ENCODE data around the gene SH3GL3. TPM values are rescaled to one million over a fixed set of nuclear protein-coding genes. Genes with fewer than 3 reads are reported as not detected.

The SH3GL3 gene
- total and polyA plus RNA-seq, 8 donors: 0.56 to 3.3 (median 1.4) TPM; not detected in 4

GRCh38 chr15:83458381-83458780, 11.2 kb downstream of the SH3GL3 start:
- no peaks in the 10 kb centered on the region for H3K4me1 ChIP-seq
- TF ChIP-seq POLR2AphosphoS5 (IDR thresholded peaks at IDR 0.05) (no peak), POLR2A (IDR thresholded peaks at IDR 0.05) (no peak), CTCF (IDR thresholded peaks at IDR 0.05) (no peak), EP300 (IDR thresholded peaks at IDR 0.05) (no peak)
- no peak overlapping the region for H3K27ac ChIP-seq
- peaks cover 0 to 6% (median 0%) of the 10 kb centered on the region in 3 donors for H3K27me3 ChIP-seq
- H3K36me3 ChIP-seq: no peaks in the 10 kb centered on the region
- no peak for DNase-seq
- intact Hi-C loops (cut with DNase I; ENCODE audit: low total_unique reads): no loop called here
- H3K9me3 ChIP-seq: no peaks in the 10 kb centered on the region
- 70 to 85% (median 83%) methylated on average over 3 of the region's 3 CpGs for WGBS, 5 donors
- H3K4me3 ChIP-seq: no peak overlapping the region

GRCh38 chr15:83462026-83462425, 14.9 kb downstream of the SH3GL3 start:
- no peak overlapping the region for H3K4me3 ChIP-seq
- H3K9me3 ChIP-seq: no peaks in the 10 kb centered on the region
- WGBS, 5 donors: 84 to 92% (median 86%) methylated on average over 3 of the region's 3 CpGs
- intact Hi-C loops (cut with DNase I; ENCODE audit: low total_unique reads): no loop called here
- H3K36me3 ChIP-seq: no peaks in the 10 kb centered on the region
- peaks cover 0 to 4% (median 0%) of the 10 kb centered on the region in 3 donors for H3K27me3 ChIP-seq
- no peak for DNase-seq
- no peak for TF ChIP-seq POLR2A (IDR thresholded peaks at IDR 0.05)
- TF ChIP-seq EP300 (IDR thresholded peaks at IDR 0.05): no peak
- TF ChIP-seq POLR2AphosphoS5 (IDR thresholded peaks at IDR 0.05): no peak
- TF ChIP-seq CTCF (IDR thresholded peaks at IDR 0.05): no peak
- no peaks in the 10 kb centered on the region for H3K4me1 ChIP-seq
- no peak overlapping the region for H3K27ac ChIP-seq

- TF ChIP-seq POLR2AphosphoS5 (IDR thresholded peaks at IDR 0.05): no peak
- no peak for TF ChIP-seq EP300 (IDR thresholded peaks at IDR 0.05)
- Histone ChIP-seq H3K4me1 (no peaks in the 10 kb centered on the region), H3K4me3 (no peak overlapping the region), H3K27ac (no peak overlapping the region), H3K9me3 (no peaks in the 10 kb centered on the region), H3K36me3 (no peaks in the 10 kb centered on the region), H3K27me3 (no peaks in the 10 kb centered on the region)
- no peak for DNase-seq
- WGBS, 5 donors: 11 to 30% (median 17%) methylated on average over 4 of the region's 4 CpGs
- intact Hi-C loops (cut with DNase I; ENCODE audit: low total_unique reads): no loop called here
Measured at GRCh38 chr15:83462953-83463433, 15.9 kb downstream of the SH3GL3 start.

GRCh38 chr15:83470887-83471286, 23.7 kb downstream of the SH3GL3 start:
- no peak for TF ChIP-seq POLR2AphosphoS5 (IDR thresholded peaks at IDR 0.05)
- TF ChIP-seq EP300 (IDR thresholded peaks at IDR 0.05): no peak
- TF ChIP-seq POLR2A (IDR thresholded peaks at IDR 0.05): no peak
- no peak for TF ChIP-seq CTCF (IDR thresholded peaks at IDR 0.05)
- no peak overlapping the region for H3K4me3 ChIP-seq

GRCh38 chr15:83471307-83471866, 24.2 kb downstream of the SH3GL3 start:
- no peak overlapping the region for H3K27ac ChIP-seq
- H3K9me3 ChIP-seq: no peaks in the 10 kb centered on the region
- WGBS, 5 donors: 90 to 100% (median 97%) methylated on average over 1 of the region's 1 CpG
- TF ChIP-seq POLR2AphosphoS5 (IDR thresholded peaks at IDR 0.05) (no peak), EP300 (IDR thresholded peaks at IDR 0.05) (no peak), CTCF (IDR thresholded peaks at IDR 0.05) (no peak), POLR2A (IDR thresholded peaks at IDR 0.05) (no peak)
- intact Hi-C loops (cut with DNase I; ENCODE audit: low total_unique reads): no loop called here
- peaks cover 0 to under 1% (median 0%) of the 10 kb centered on the region in 4 donors for H3K4me1 ChIP-seq
- no peak overlapping the region for H3K4me3 ChIP-seq
- no peaks in the 10 kb centered on the region for H3K36me3 ChIP-seq
- no peak for DNase-seq
- no peaks in the 10 kb centered on the region for H3K27me3 ChIP-seq

More at GRCh38 chr15:83470887-83471286, 23.7 kb downstream of the SH3GL3 start:
- no peak for DNase-seq
- H3K36me3 ChIP-seq: no peaks in the 10 kb centered on the region
- intact Hi-C loops (cut with DNase I; ENCODE audit: low total_unique reads): no loop called here
- no peaks in the 10 kb centered on the region for H3K4me1 ChIP-seq
- H3K27me3 ChIP-seq: no peaks in the 10 kb centered on the region
- no peak overlapping the region for H3K27ac ChIP-seq
- no peaks in the 10 kb centered on the region for H3K9me3 ChIP-seq
